GM20431 (cell line): ENCODE measurements around the gene KIF4A.
"Not testable (repeated sequence)": the region's sequence is repeated elsewhere in the genome, so short reads cannot be mapped to it uniquely, and the experiment has no call there.

ENCODE experiments used
- in situ Hi-C: fragments of 300-500 bp; cut with MseI, MboI; formaldehyde crosslinking; loops from one replicate; pipeline ENCODE4 v1.15.0; 2020; ENCODE audit warnings: low sequenced_read_pairs; ENCODE audit not compliant: unreplicated experiment

Gene KIF4A

GRCh38 chrX:70289793-70290770 is at the start of gene KIF4A, which contains the start of gene PDZD11:
Gene KIF4A (plus strand): TSS chrX:70290104. CDS start chrX:70290459, 355 bp downstream.
Gene PDZD11 (minus strand): TSS chrX:70289927. CDS start chrX:70289341, 586 bp downstream.
- in situ Hi-C loops: no loop called here

- in situ Hi-C loops: no loop called here
Measured at GRCh38 chrX:70240751-70241150, 49.2 kb upstream of the KIF4A start.

GRCh38 chrX:70241501-70241900 is 48.4 kb upstream of the KIF4A start:
- in situ Hi-C loops: no loop called here

GRCh38 chrX:70243601-70244000 is 46.3 kb upstream of the KIF4A start:
- in situ Hi-C loops: not testable (repeated sequence)

- in situ Hi-C loops: no loop called here
Measured at GRCh38 chrX:70244881-70245280, 45.0 kb upstream of the KIF4A start.

- in situ Hi-C loops: no loop called here
Measured at GRCh38 chrX:70247252-70247651, 42.7 kb upstream of the KIF4A start.

GRCh38 chrX:70252491-70252890 is 37.4 kb upstream of the KIF4A start:
- in situ Hi-C loops: no loop called here

GRCh38 chrX:70253377-70254062 is 36.4 kb upstream of the KIF4A start:
- in situ Hi-C loops: no loop called here

GRCh38 chrX:70254063-70254400 is 35.9 kb upstream of the KIF4A start:
- in situ Hi-C loops: no loop called here

GRCh38 chrX:70254909-70255308 is 35.0 kb upstream of the KIF4A start:
- in situ Hi-C loops: no loop called here

- in situ Hi-C loops: no loop called here
Measured at GRCh38 chrX:70255452-70255851, 34.5 kb upstream of the KIF4A start.

- in situ Hi-C loops: no loop called here
Measured at GRCh38 chrX:70257423-70258288, 32.2 kb upstream of the KIF4A start.

GRCh38 chrX:70260104-70260503 is 29.8 kb upstream of the KIF4A start, which contains the start of gene P2RY4:
Gene P2RY4 (minus strand): TSS chrX:70260204. CDS start chrX:70259624, 580 bp downstream.
- in situ Hi-C loops: no loop called here

GRCh38 chrX:70262952-70263567 is 26.8 kb upstream of the KIF4A start:
- in situ Hi-C loops: no loop called here

- in situ Hi-C loops: no loop called here
Measured at GRCh38 chrX:70264784-70265183, 25.1 kb upstream of the KIF4A start.

- in situ Hi-C loops: no loop called here
Measured at GRCh38 chrX:70268034-70268433, 21.9 kb upstream of the KIF4A start, which contains the start of gene ARR3. Gene ARR3 (plus strand): TSS chrX:70268334. CDS start chrX:70269386, 1,052 bp downstream.

- in situ Hi-C loops: not testable (repeated sequence)
Measured at GRCh38 chrX:70274029-70274428, 15.9 kb upstream of the KIF4A start.

- in situ Hi-C loops: no loop called here
Measured at GRCh38 chrX:70279081-70279480, 10.8 kb upstream of the KIF4A start.

GRCh38 chrX:70280573-70280972 is 9.3 kb upstream of the KIF4A start:
- in situ Hi-C loops: no loop called here

- in situ Hi-C loops: no loop called here
Measured at GRCh38 chrX:70281951-70282350, 8.0 kb upstream of the KIF4A start, which contains the start of gene RAB41. Gene RAB41 (plus strand): TSS chrX:70282172. CDS start chrX:70282218, 46 bp downstream.
